ENCODE results near the gene PERCC1.

The PERCC1 gene

DNA sequence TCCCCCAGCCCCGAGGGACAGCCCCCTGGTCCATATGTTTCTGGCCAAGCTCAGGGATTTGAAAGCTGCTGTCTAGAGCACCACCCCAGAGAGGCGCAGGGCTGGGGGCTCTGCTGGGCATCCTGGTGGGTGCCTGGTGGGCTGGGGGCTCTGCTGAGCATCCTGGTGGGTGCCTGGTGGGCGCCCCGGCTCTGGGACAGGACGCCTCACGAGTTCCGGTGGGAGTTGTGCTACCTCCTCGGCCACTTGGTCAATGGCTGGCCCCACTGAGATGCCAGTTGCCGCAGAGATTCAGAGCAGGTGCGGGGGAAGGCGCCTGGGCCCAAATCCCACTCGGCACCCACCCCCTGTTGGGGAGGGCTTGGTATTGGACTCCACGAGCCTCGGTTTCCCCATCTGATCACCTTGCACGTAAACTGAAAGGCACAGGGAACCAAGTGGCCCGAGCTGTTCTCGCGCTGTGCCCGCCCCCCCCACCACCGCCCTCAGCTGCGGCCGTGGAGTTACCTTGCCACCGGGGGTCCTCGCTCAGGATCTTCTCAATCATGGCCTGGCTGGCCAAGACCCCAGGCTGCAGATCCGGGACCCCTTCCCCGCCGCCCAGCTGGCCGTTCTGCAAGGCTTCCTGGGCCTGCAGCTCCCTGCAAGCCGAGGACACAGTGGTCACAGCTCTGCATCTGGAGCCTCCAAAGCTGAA is 29.7 kb upstream of the PERCC1 start:
- no peak overlapping the region for H3K4me3 ChIP-seq (ENCODE audit: low read depth, low read length)
- TF ChIP-seq, protein P1, sequence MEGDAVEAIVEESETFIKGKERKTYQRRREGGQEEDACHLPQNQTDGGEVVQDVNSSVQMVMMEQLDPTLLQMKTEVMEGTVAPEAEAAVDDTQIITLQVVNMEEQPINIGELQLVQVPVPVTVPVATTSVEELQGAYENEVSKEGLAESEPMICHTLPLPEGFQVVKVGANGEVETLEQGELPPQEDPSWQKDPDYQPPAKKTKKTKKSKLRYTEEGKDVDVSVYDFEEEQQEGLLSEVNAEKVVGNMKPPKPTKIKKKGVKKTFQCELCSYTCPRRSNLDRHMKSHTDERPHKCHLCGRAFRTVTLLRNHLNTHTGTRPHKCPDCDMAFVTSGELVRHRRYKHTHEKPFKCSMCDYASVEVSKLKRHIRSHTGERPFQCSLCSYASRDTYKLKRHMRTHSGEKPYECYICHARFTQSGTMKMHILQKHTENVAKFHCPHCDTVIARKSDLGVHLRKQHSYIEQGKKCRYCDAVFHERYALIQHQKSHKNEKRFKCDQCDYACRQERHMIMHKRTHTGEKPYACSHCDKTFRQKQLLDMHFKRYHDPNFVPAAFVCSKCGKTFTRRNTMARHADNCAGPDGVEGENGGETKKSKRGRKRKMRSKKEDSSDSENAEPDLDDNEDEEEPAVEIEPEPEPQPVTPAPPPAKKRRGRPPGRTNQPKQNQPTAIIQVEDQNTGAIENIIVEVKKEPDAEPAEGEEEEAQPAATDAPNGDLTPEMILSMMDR (IDR thresholded peaks at IDR 0.05; ENCODE audit: low read depth, low read length), result no peak

DNA sequence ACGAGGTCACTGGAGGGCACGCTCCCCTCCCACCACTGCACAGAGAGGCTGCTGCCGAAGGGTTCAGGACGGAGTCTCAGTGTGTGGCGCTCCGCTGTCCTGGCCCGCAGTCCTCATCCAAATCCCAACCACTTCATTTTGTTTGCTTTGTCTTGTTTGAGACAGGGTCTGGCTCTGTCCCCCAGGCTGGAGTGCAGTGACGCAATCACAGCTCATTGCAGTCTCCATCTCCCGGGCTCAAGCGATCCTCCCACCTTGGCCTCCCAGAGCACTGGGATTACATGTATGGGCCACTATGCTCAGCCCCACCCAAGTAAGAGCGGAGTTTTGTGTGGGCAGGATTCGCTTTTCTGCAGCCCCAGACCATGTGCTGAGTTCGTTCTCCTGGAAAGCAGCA is 29.1 kb upstream of the PERCC1 start:
- TF ChIP-seq, protein P1 (IDR thresholded peaks at IDR 0.05; ENCODE audit: low read depth, low read length), result no peak
- no peak overlapping the region for H3K4me3 ChIP-seq (ENCODE audit: low read depth, low read length)

DNA sequence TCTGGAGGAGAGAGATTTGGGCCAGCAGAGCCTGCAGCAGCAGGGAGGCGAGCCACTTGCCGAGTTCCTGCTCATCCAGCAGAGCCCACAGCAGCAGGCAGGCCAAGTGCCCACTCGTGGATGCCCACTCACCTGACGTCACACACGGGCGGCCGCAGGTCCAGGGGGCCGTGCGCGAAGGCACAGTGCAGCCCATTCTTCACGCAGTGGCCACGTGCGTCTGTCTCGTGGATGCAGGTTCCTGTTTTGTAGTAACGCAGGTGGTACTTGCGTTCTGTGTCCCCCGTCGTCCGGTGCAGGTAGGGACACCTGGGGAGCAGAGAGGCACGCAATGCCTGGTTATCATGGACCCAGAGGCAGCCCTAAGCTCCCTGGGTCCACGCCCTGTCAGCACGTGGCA is 27.8 kb upstream of the PERCC1 start:
- no peak overlapping the region for H3K4me3 ChIP-seq (ENCODE audit: low read depth, low read length)
- TF ChIP-seq, protein P1 (IDR thresholded peaks at IDR 0.05; ENCODE audit: low read depth, low read length), result no peak

DNA sequence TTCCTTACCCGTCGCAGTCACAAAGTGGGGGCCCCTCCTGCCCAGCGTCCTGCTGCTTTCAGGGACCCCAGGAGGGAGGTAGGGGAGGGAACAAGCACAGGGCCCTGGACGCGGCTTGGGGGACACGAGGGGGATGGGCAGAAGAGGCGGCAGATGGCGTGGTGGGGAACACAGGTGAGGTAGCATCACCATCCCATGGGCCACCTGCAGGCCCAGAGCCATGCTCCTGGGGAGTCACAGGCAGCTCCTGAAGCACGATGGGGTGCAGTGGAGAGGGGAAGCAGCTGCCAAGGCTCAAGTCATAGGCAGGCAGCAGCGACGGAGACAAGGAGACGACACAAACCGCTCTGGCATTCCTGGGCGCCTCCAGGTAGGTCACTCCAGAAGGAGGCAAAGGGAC is 27.1 kb upstream of the PERCC1 start:
- TF ChIP-seq, protein P1 (IDR thresholded peaks at IDR 0.05; ENCODE audit: low read depth, low read length), result no peak
- H3K4me3 ChIP-seq (ENCODE audit: low read depth, low read length), result no peak overlapping the region

DNA sequence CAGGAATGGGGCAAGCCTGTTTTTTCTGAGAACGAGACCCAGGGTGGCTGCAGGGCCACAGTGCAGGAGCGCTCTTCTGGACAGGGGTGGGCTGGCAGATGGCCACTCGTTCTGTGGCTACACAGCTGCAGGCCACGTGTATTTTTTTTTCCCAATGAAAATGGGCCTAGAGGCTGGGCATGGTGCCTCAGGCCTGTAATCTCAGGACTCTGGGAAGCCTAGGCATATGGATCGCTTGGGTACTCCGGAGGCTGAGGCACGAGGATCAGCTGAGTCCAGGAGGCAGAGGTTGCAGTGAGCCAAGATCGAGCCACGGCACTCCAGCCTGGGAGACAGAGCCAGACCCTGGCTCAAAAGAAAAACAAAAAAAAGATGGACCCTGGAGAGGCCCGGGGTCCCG is 23.1 kb upstream of the PERCC1 start:
- TF ChIP-seq, protein P1 (IDR thresholded peaks at IDR 0.05; ENCODE audit: low read depth, low read length), result no peak
- H3K4me3 ChIP-seq (ENCODE audit: low read depth, low read length), result no peak overlapping the region

DNA sequence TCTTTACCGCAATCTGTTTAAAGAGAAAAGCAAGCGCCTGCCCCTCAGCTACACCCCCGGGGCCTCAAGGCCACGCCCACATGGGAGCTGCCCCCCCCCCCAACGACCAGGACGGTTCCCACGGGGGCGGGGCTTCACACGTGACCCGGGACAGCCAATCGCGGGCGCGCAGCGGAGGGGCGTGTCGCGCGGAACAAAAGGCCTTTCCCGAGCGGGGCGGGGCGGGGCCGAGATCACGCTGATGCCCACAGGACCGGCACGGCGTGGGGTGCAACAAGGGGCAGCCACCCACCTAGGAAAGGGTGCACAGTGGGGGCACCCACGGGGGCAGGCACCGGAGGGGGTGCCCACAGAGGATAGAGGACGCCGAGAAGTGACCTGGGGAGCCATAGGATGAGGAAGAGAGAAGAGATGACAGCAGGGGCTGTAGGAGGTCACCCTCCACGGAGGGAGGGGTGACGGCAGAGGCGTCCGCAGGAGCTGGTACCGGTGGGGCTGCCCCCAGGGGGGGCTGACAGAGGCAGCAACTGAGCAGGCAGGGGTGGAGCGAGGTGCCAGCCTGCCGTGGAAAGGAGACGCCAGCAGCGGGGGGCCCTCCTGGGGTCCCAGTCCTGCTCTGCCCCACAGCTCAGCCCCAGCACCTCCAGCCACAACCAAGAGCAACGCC is 22.6 kb upstream of the PERCC1 start:
- H3K4me3 ChIP-seq (ENCODE audit: low read depth, low read length), result peak overlapping the region; percentile 64
- TF ChIP-seq, protein P1 (IDR thresholded peaks at IDR 0.05; ENCODE audit: low read depth, low read length), result no peak

DNA sequence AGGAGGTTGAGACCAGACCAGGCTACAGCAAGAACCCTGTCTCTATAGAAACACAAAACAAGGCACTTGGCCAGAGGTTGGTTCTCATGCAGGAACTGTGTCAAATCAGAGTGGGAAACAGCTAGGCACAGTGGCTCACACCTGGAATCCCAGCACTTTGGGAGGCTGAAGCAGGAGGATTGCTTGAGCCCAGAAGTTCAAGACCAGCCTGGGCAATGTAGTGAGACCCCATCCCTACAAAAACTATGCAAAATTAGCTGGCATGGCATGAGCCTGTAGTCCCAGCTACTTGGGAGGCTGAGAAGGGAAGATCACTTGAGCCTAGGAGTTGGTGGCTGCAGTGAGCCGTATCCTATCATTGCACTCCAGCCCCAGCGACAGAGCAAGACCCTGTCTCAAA is 18.0 kb upstream of the PERCC1 start:
- TF ChIP-seq, protein P1 (IDR thresholded peaks at IDR 0.05; ENCODE audit: low read depth, low read length), result no peak
- no peak overlapping the region for H3K4me3 ChIP-seq (ENCODE audit: low read depth, low read length)

All from WI38 (cell line).